CD4-positive, alpha-beta T cell (primary cell): ENCODE data around the gene OLFML3. TPM values are rescaled to one million over a fixed set of nuclear protein-coding genes. Genes with fewer than 3 reads are reported as not detected.
"Not testable (repeated sequence)": the region's sequence is repeated elsewhere in the genome, so short reads cannot be mapped to it uniquely, and the experiment has no call there.

ENCODE experiments used
- ATAC-seq: fragments of 200-7000 bp; cut with Tn5 transposase; one replicate; pipeline ENCODE4 v1.10.0; 2022; ENCODE audit warnings: mild to moderate bottlenecking; ENCODE audit not compliant: poor library complexity
- CTCF ChIA-PET: fragments of 350-600 bp; sonication (Branson Sonifier 250); formaldehyde crosslinking; loops from one replicate; lab custom pipeline; 2021; ENCODE audit warnings: antibody characterized with exemption, inconsistent platforms; lab: Charles Lee
- POLR2A ChIA-PET: fragments of 350-600 bp; sonication (Branson Sonifier 250); formaldehyde crosslinking; loops from one replicate; lab custom pipeline; 2021; ENCODE audit warnings: antibody characterized with exemption, inconsistent platforms; lab: Charles Lee
- DNase-seq, 14 experiments: peaks; one replicate each; pipeline ENCODE4 v3.0.0-alpha.2; 2013 to 2020; ENCODE audit warnings: mixed read lengths in 2 of 14
- H3K27ac ChIP-seq, 2 donors: one replicate each; pipeline versions ENCODE4 v1.5.1 to v1.7.0; 2013; ENCODE audit warnings: low read length in 2 of 2, low read depth in 1 of 2, mild to moderate bottlenecking in 1 of 2
- H3K27me3 ChIP-seq, 2 experiments: 1 replicate in 1 of 2; 2 replicates in 1 of 2; pipeline versions ENCODE4 v1.6.1 to v1.7.0; 2013; ENCODE audit warnings: low read length in 2 of 2, control low read depth in 1 of 2, mild to moderate bottlenecking in 1 of 2, moderate library complexity in 1 of 2; ENCODE audit not compliant: insufficient read depth in 2 of 2, control insufficient read depth in 1 of 2
- H3K36me3 ChIP-seq: one replicate; pipeline ENCODE4 v1.6.1; 2013; ENCODE audit warnings: low read length, control low read depth; ENCODE audit not compliant: insufficient read depth
- H3K4me1 ChIP-seq: one replicate; pipeline ENCODE4 v1.6.1; 2013; ENCODE audit warnings: low read length, control low read depth; ENCODE audit not compliant: insufficient read depth
- H3K4me3 ChIP-seq: one replicate; pipeline ENCODE4 v1.5.1; 2013; ENCODE audit warnings: mild to moderate bottlenecking, low read length, moderate library complexity
- H3K9me3 ChIP-seq, 2 experiments: 1 replicate in 1 of 2; 2 replicates in 1 of 2; pipeline versions ENCODE4 v1.6.1 to v1.7.0; 2013; ENCODE audit warnings: low read length in 2 of 2, mild to moderate bottlenecking in 2 of 2, control low read depth in 1 of 2, moderate library complexity in 1 of 2; ENCODE audit not compliant: control insufficient read depth in 1 of 2, insufficient read depth in 1 of 2
- H3K27ac Mint-ChIP-seq: one replicate; pipeline ENCODE4 v1.8.0; 2020; ENCODE audit warnings: mixed read lengths
- H3K27me3 Mint-ChIP-seq: one replicate; pipeline ENCODE4 v1.8.0; 2021; ENCODE audit warnings: mixed read lengths
- H3K36me3 Mint-ChIP-seq: one replicate; pipeline ENCODE4 v1.8.0; 2021; ENCODE audit warnings: low read depth, mixed read lengths
- H3K4me1 Mint-ChIP-seq: one replicate; pipeline ENCODE4 v1.8.0; 2021; ENCODE audit warnings: low read depth, mixed read lengths
- H3K4me3 Mint-ChIP-seq: one replicate; pipeline ENCODE4 v1.8.0; 2020; ENCODE audit warnings: mild to moderate bottlenecking, mixed read lengths
- H3K9me3 Mint-ChIP-seq: one replicate; pipeline ENCODE4 v1.8.0; 2020; ENCODE audit warnings: mixed read lengths
- intact Hi-C, 2 experiments: fragments of 100-400 bp; cut with DNase I in 1 of 2; cut with micrococcal nuclease in 1 of 2; formaldehyde crosslinking; loops; one replicate each; pipeline versions ENCODE4 v1.15.1 to v1.9.0; 2023 to 2025; cut with DNase I, micrococcal nuclease
- total RNA-seq, 174 experiments: library from RNA in 2 of 174; stranded (reverse) in 2 of 174; gene quantifications; one replicate each; pipeline ENCODE4 v1.2.3 and lab custom pipeline; 2021 to 2026
- TF ChIP-seq, protein P1 (sequence below): fragments of 200-600 bp; IDR thresholded peaks from one replicate; pipeline ENCODE4 v1.8.0; 2022; ENCODE audit warnings: antibody characterized with exemption, mild to moderate bottlenecking

Gene OLFML3
- total RNA-seq, 2 experiments from 2014 or later: 0.30 to 0.31 TPM

DNA sequence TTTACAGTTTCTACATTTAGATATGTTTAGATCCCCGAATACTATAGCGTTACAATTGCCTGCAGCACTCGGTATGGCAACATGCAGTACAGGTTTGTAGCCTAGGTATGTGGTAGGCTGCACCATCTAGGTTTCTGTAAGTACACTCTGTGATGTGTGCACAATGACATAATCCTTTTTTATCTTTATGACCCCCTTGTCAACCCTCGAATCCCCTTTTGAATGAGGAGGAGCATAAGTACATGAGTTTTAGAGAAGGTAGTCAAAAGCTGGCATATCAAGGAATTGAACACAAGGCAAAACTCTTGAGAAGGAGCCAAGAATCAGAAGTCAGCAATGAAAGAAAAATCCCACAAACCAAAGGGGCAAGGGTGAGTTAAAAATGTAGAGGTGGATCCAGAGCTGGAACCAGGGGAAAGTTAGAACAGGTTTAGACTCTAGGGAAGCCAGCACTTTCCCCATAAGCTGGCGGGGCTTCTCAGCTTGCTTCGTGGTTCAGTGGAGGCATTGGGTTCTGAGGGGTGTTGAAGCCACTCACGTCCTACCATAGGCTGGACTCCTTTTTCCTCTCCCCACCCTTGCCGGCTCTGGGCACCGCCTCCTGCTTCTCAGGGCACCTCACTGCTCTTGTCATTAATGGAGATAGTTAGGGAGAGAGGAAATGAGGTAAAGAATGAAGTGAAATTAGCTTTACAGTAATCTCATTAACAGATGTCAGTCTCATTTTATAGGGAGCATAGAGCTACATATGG, 31.3 kb downstream of the OLFML3 start:
- H3K27ac ChIP-seq: no peak overlapping the region
- ATAC-seq (no peak), DNase-seq (peak in 1 of 14 experiments; percentile 1)
- H3K9me3 Mint-ChIP-seq: no peaks in the 10 kb centered on the region
- H3K27me3 Mint-ChIP-seq: peaks cover 4% of the 10 kb centered on the region
- ChIA-PET CTCF (interaction anchor here (0.6 kb wide), 1 partner anchor 32 kb away, joined by 3 read pairs; no protein-coding TSS in a partner anchor), POLR2A (interaction anchor here (0.6 kb wide), 1 partner anchor 871 kb away, joined by 3 read pairs; no protein-coding TSS in a partner anchor)
- no peak overlapping the region for H3K4me3 ChIP-seq
- no peak overlapping the region for H3K27ac Mint-ChIP-seq
- intact Hi-C loops: no loop called here
- no peaks in the 10 kb centered on the region for H3K36me3 ChIP-seq
- H3K36me3 Mint-ChIP-seq: no peaks in the 10 kb centered on the region
- H3K4me1 ChIP-seq: no peaks in the 10 kb centered on the region
- H3K9me3 ChIP-seq: no peaks in the 10 kb centered on the region
- TF ChIP-seq, protein P1, sequence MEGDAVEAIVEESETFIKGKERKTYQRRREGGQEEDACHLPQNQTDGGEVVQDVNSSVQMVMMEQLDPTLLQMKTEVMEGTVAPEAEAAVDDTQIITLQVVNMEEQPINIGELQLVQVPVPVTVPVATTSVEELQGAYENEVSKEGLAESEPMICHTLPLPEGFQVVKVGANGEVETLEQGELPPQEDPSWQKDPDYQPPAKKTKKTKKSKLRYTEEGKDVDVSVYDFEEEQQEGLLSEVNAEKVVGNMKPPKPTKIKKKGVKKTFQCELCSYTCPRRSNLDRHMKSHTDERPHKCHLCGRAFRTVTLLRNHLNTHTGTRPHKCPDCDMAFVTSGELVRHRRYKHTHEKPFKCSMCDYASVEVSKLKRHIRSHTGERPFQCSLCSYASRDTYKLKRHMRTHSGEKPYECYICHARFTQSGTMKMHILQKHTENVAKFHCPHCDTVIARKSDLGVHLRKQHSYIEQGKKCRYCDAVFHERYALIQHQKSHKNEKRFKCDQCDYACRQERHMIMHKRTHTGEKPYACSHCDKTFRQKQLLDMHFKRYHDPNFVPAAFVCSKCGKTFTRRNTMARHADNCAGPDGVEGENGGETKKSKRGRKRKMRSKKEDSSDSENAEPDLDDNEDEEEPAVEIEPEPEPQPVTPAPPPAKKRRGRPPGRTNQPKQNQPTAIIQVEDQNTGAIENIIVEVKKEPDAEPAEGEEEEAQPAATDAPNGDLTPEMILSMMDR: no peak
- no peak overlapping the region for H3K4me3 Mint-ChIP-seq
- no peaks in the 10 kb centered on the region for H3K27me3 ChIP-seq
- no peaks in the 10 kb centered on the region for H3K4me1 Mint-ChIP-seq

DNA sequence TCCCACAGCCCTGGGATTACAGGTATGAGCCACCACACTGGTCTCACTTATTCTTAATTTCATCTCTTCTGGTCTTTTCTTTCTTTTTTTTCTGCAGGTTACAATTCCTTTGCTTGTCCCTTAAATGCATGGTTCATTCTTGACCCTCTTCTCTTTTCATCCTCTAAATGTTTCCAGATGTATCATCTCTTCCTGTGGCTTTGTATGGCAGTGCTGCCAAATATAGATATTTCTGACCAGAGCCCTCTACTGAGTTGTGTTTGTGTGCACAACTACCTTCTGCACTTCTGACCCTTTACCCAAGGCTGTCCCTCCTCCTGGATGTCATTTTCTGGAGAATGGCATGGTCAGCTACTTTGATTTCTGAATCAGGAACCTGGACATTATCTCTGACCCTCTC, 32.5 kb downstream of the OLFML3 start:
- Histone ChIP-seq H3K36me3 (no peaks in the 10 kb centered on the region), H3K27ac (no peak overlapping the region), H3K4me1 (no peaks in the 10 kb centered on the region), H3K27me3 (no peaks in the 10 kb centered on the region), H3K4me3 (no peak overlapping the region), H3K9me3 (no peaks in the 10 kb centered on the region)
- no peaks in the 10 kb centered on the region for H3K4me1 Mint-ChIP-seq
- peaks cover 13% of the 10 kb centered on the region for H3K27me3 Mint-ChIP-seq
- TF ChIP-seq, protein P1: no peak
- no peak for DNase-seq
- no peak overlapping the region for H3K27ac Mint-ChIP-seq
- no peak for ATAC-seq
- POLR2A ChIA-PET: no interaction called here
- no peaks in the 10 kb centered on the region for H3K9me3 Mint-ChIP-seq
- intact Hi-C loops: no loop called here
- H3K4me3 Mint-ChIP-seq: no peak overlapping the region
- CTCF ChIA-PET: no interaction called here
- H3K36me3 Mint-ChIP-seq: no peaks in the 10 kb centered on the region

- DNase-seq: no peak
- H3K27ac ChIP-seq: no peak overlapping the region
- POLR2A ChIA-PET: no interaction called here
- intact Hi-C loops: no loop called here
- Mint-ChIP-seq H3K4me1 (no peaks in the 10 kb centered on the region), H3K27me3 (peaks cover 18% of the 10 kb centered on the region), H3K36me3 (no peaks in the 10 kb centered on the region), H3K27ac (no peak overlapping the region), H3K4me3 (no peak overlapping the region), H3K9me3 (peaks cover 2% of the 10 kb centered on the region)
- H3K4me3 ChIP-seq: no peak overlapping the region
- ATAC-seq: no peak
- TF ChIP-seq, protein P1: no peak
- H3K9me3 ChIP-seq: peaks cover 0 to 3% of the 10 kb centered on the region in 2 experiments
- no peaks in the 10 kb centered on the region for H3K27me3 ChIP-seq
- CTCF ChIA-PET: no interaction called here
- no peaks in the 10 kb centered on the region for H3K36me3 ChIP-seq
- H3K4me1 ChIP-seq: no peaks in the 10 kb centered on the region
Measured at GRCh38 chr1:114015075-114015474, 35.8 kb downstream of the OLFML3 start.

DNA sequence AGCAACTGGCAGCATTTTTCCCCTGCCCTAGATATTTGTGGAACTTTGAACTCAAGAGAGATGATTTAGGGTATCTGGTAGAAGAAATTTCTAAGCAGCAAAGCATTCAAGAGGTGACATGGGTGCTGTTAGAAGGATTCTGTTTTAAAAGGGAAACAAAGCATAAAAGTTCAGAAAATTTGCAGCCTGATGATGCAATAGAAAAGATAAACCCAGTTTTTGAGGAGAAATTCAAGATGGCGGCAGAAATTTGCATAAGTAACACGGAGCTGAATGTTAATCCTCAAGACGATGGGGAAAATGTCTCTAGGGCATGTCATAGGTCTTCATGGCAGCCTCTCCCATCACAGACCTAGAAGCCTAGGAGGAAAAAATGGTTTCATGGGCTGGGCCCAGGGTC, 40.5 kb downstream of the OLFML3 start:
- H3K4me3 ChIP-seq, H3K27ac ChIP-seq, H3K9me3 Mint-ChIP-seq, H3K27me3 ChIP-seq, DNase-seq, H3K36me3 Mint-ChIP-seq, H3K9me3 ChIP-seq, H3K4me1 Mint-ChIP-seq, H3K36me3 ChIP-seq, intact Hi-C loops, H3K4me3 Mint-ChIP-seq, CTCF ChIA-PET, H3K27ac Mint-ChIP-seq, H3K4me1 ChIP-seq, ATAC-seq, POLR2A ChIA-PET: not testable (repeated sequence)
- H3K27me3 Mint-ChIP-seq: peaks cover 18% of the 10 kb centered on the region
